Measurements from ENCODE around the gene BTAF1.

The BTAF1 gene

GRCh38 chr10:91910467-91910866, 13.1 kb upstream of the BTAF1 start:
- no peak overlapping the region for H3K4me2 ChIP-seq (ENCODE audit: low read length)
- DNase-seq: no peak
- H3K4me3 ChIP-seq (ENCODE audit: low read length): no peak overlapping the region
- no peak overlapping the region for H3K23ac ChIP-seq (ENCODE audit: low read length)
- H3K18ac ChIP-seq (ENCODE audit: low read length): no peak overlapping the region
- no peak overlapping the region for H2BK120ac ChIP-seq (ENCODE audit: low read depth, low read length)
- H4K8ac ChIP-seq (ENCODE audit: low read depth, low read length): no peak overlapping the region
- no peak overlapping the region for H3K9ac ChIP-seq (ENCODE audit: low read length)
- peaks cover 4% of the 10 kb centered on the region for H3K79me1 ChIP-seq (ENCODE audit: low read length)
- no CpG with 5 or more reads among the region's 4 CpGs for WGBS (ENCODE audit: extremely low coverage, insufficient coverage, low lambda C conversion rate)
- H3K56ac ChIP-seq (ENCODE audit: low read length): no peak overlapping the region
- no peak overlapping the region for H4K5ac ChIP-seq (ENCODE audit: low read length)
- no peak overlapping the region for H2BK15ac ChIP-seq (replicated peaks; ENCODE audit: low read depth)
- no peak overlapping the region for H3K4ac ChIP-seq (ENCODE audit: low read depth, low read length)
- peaks cover 2% of the 10 kb centered on the region for H3K4me1 ChIP-seq (ENCODE audit: control insufficient read depth, low read depth, low read length)
- H2BK5ac ChIP-seq (ENCODE audit: low read length): no peak overlapping the region
- H3K36me3 ChIP-seq (ENCODE audit: control insufficient read depth, insufficient read depth, low read length): no peaks in the 10 kb centered on the region
- H3K79me2 ChIP-seq (ENCODE audit: control insufficient read depth, insufficient read depth, low read length): peaks cover 6% of the 10 kb centered on the region
- no peak overlapping the region for H3K27ac ChIP-seq (ENCODE audit: low read depth, low read length)
- no peaks in the 10 kb centered on the region for H3K27me3 ChIP-seq (ENCODE audit: insufficient read depth, low read length, poor library complexity)
- no peak overlapping the region for H2AK5ac ChIP-seq (ENCODE audit: low read length)

GRCh38 chr10:91919651-91920050, 3.9 kb upstream of the BTAF1 start:
- H4K8ac ChIP-seq (ENCODE audit: low read depth, low read length): no peak overlapping the region
- H3K4me3 ChIP-seq (ENCODE audit: low read length): no peak overlapping the region
- H2BK120ac ChIP-seq (ENCODE audit: low read depth, low read length): no peak overlapping the region
- DNase-seq: no peak
- no peak overlapping the region for H3K4ac ChIP-seq (ENCODE audit: low read depth, low read length)
- no peak overlapping the region for H3K9ac ChIP-seq (ENCODE audit: low read length)
- no peak overlapping the region for H3K4me2 ChIP-seq (ENCODE audit: low read length)
- no peaks in the 10 kb centered on the region for H3K4me1 ChIP-seq (ENCODE audit: control insufficient read depth, low read depth, low read length)
- no peak overlapping the region for H3K18ac ChIP-seq (ENCODE audit: low read length)
- H3K56ac ChIP-seq (ENCODE audit: low read length): no peak overlapping the region
- no peak overlapping the region for H2BK15ac ChIP-seq (replicated peaks; ENCODE audit: low read depth)
- H4K5ac ChIP-seq (ENCODE audit: low read length): no peak overlapping the region
- H3K27me3 ChIP-seq (ENCODE audit: insufficient read depth, low read length, poor library complexity): no peaks in the 10 kb centered on the region
- H3K79me2 ChIP-seq (ENCODE audit: control insufficient read depth, insufficient read depth, low read length): peaks cover 8% of the 10 kb centered on the region
- no peaks in the 10 kb centered on the region for H3K79me1 ChIP-seq (ENCODE audit: low read length)
- H3K27ac ChIP-seq (ENCODE audit: low read depth, low read length): no peak overlapping the region
- H3K36me3 ChIP-seq (ENCODE audit: control insufficient read depth, insufficient read depth, low read length): no peaks in the 10 kb centered on the region
- no peak overlapping the region for H2BK5ac ChIP-seq (ENCODE audit: low read length)
- no peak overlapping the region for H2AK5ac ChIP-seq (ENCODE audit: low read length)
- WGBS (ENCODE audit: extremely low coverage, insufficient coverage, low lambda C conversion rate): no CpG with 5 or more reads among the region's 1 CpG
- no peak overlapping the region for H3K23ac ChIP-seq (ENCODE audit: low read length)

DNA sequence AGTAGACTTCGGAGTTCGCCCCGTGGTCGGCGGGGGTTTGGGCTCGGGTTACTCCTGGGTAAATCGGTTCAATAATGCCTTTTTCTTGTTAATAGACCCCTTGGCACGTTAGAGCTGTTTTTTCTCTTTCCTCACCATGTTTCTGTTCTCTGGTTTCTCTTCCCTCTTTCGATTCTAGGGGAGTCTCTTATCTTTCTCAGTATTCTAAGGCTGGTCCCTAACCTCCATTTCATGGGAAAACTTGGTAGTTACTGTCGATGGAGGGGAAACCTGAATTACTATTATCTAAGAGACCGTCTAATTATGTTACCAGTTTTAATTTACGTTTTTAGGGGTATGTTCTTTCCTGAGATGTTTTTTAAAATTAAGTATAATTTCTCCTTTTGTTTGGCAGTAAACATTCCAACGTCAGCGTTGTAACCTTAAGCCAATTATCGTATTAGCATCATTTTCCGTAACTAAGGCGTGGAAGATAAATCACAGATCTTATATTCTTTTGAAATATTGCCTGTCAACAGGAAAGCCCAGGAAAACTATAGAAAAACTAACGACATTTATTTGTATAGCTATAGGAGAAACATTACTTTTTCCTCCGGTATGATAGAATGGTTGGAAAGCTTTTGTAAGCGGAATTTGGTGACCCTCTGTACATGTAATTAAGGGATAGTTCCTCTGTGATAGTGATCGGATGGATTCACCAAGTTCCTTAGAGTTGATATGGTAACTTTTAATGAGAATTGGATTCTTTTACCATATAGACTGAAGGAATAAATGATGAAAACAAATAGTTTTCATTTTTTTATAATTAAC, 847 bp downstream of the BTAF1 start:
- Histone ChIP-seq H4K5ac (ENCODE audit: low read length) (no peak overlapping the region), H3K4me1 (ENCODE audit: control insufficient read depth, low read depth, low read length) (no peaks in the 10 kb centered on the region), H3K4me2 (ENCODE audit: low read length) (peak overlapping the region; percentile 41), H2BK5ac (ENCODE audit: low read length) (no peak overlapping the region), H4K8ac (ENCODE audit: low read depth, low read length) (no peak overlapping the region), H3K27ac (ENCODE audit: low read depth, low read length) (peak overlapping the region; percentile 25), H3K9ac (ENCODE audit: low read length) (peak overlapping the region; percentile 96), H3K27me3 (ENCODE audit: insufficient read depth, low read length, poor library complexity) (no peaks in the 10 kb centered on the region), H3K18ac (ENCODE audit: low read length) (no peak overlapping the region), H3K79me1 (ENCODE audit: low read length) (peaks cover 6% of the 10 kb centered on the region), H2BK120ac (ENCODE audit: low read depth, low read length) (no peak overlapping the region), H3K36me3 (ENCODE audit: control insufficient read depth, insufficient read depth, low read length) (no peaks in the 10 kb centered on the region), H3K56ac (ENCODE audit: low read length) (peak overlapping the region; percentile 98), H3K23ac (ENCODE audit: low read length) (no peak overlapping the region), H3K4me3 (ENCODE audit: low read length) (peak overlapping the region; percentile 99), H3K79me2 (ENCODE audit: control insufficient read depth, insufficient read depth, low read length) (peaks cover 36% of the 10 kb centered on the region), H2AK5ac (ENCODE audit: low read length) (no peak overlapping the region), H3K4ac (ENCODE audit: low read depth, low read length) (no peak overlapping the region), H2BK15ac (replicated peaks; ENCODE audit: low read depth) (no peak overlapping the region)
- no peak for DNase-seq
- no CpG with 5 or more reads among the region's 21 CpGs for WGBS (ENCODE audit: extremely low coverage, insufficient coverage, low lambda C conversion rate)

DNA sequence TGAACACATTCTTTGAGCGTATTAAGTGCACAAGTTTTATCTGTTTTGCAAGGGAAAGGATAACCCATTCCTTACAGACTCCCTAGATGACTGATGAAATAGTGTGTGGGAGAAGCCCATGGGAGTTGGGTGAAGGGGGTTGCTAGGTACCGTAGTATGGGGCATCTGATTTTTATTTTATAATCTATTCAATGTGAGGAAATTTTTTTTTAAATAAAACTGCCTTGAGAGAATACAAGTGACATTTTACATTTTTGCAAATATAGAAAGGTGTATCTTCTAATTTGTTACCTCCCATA, 1.4 kb downstream of the BTAF1 start:
- Histone ChIP-seq H3K9ac (ENCODE audit: low read length) (no peak overlapping the region), H4K8ac (ENCODE audit: low read depth, low read length) (no peak overlapping the region), H3K56ac (ENCODE audit: low read length) (no peak overlapping the region), H3K4me1 (ENCODE audit: control insufficient read depth, low read depth, low read length) (no peaks in the 10 kb centered on the region), H4K5ac (ENCODE audit: low read length) (no peak overlapping the region), H3K23ac (ENCODE audit: low read length) (no peak overlapping the region), H3K4me2 (ENCODE audit: low read length) (no peak overlapping the region), H3K4ac (ENCODE audit: low read depth, low read length) (no peak overlapping the region), H2BK5ac (ENCODE audit: low read length) (no peak overlapping the region), H2AK5ac (ENCODE audit: low read length) (no peak overlapping the region), H3K27ac (ENCODE audit: low read depth, low read length) (no peak overlapping the region), H3K27me3 (ENCODE audit: insufficient read depth, low read length, poor library complexity) (no peaks in the 10 kb centered on the region), H3K18ac (ENCODE audit: low read length) (no peak overlapping the region), H3K36me3 (ENCODE audit: control insufficient read depth, insufficient read depth, low read length) (no peaks in the 10 kb centered on the region), H2BK120ac (ENCODE audit: low read depth, low read length) (no peak overlapping the region), H3K79me2 (ENCODE audit: control insufficient read depth, insufficient read depth, low read length) (peaks cover 37% of the 10 kb centered on the region), H3K4me3 (ENCODE audit: low read length) (no peak overlapping the region), H3K79me1 (ENCODE audit: low read length) (peaks cover 6% of the 10 kb centered on the region), H2BK15ac (replicated peaks; ENCODE audit: low read depth) (no peak overlapping the region)
- DNase-seq: no peak
- no CpG with 5 or more reads among the region's 2 CpGs for WGBS (ENCODE audit: extremely low coverage, insufficient coverage, low lambda C conversion rate)

- no peak overlapping the region for H2BK15ac ChIP-seq (replicated peaks; ENCODE audit: low read depth)
- H3K23ac ChIP-seq (ENCODE audit: low read length): no peak overlapping the region
- peaks cover 43% of the 10 kb centered on the region for H3K79me2 ChIP-seq (ENCODE audit: control insufficient read depth, insufficient read depth, low read length)
- no peaks in the 10 kb centered on the region for H3K4me1 ChIP-seq (ENCODE audit: control insufficient read depth, low read depth, low read length)
- H2BK5ac ChIP-seq (ENCODE audit: low read length): no peak overlapping the region
- H3K9ac ChIP-seq (ENCODE audit: low read length): no peak overlapping the region
- no peak overlapping the region for H2BK120ac ChIP-seq (ENCODE audit: low read depth, low read length)
- H3K27me3 ChIP-seq (ENCODE audit: insufficient read depth, low read length, poor library complexity): no peaks in the 10 kb centered on the region
- H2AK5ac ChIP-seq (ENCODE audit: low read length): no peak overlapping the region
- peaks cover 2% of the 10 kb centered on the region for H3K36me3 ChIP-seq (ENCODE audit: control insufficient read depth, insufficient read depth, low read length)
- H3K27ac ChIP-seq (ENCODE audit: low read depth, low read length): no peak overlapping the region
- no peak overlapping the region for H3K4ac ChIP-seq (ENCODE audit: low read depth, low read length)
- peaks cover 22% of the 10 kb centered on the region for H3K79me1 ChIP-seq (ENCODE audit: low read length)
- no peak overlapping the region for H3K4me3 ChIP-seq (ENCODE audit: low read length)
- no CpG with 5 or more reads among the region's 3 CpGs for WGBS (ENCODE audit: extremely low coverage, insufficient coverage, low lambda C conversion rate)
- no peak overlapping the region for H4K8ac ChIP-seq (ENCODE audit: low read depth, low read length)
- H3K18ac ChIP-seq (ENCODE audit: low read length): no peak overlapping the region
- H3K56ac ChIP-seq (ENCODE audit: low read length): no peak overlapping the region
- no peak overlapping the region for H4K5ac ChIP-seq (ENCODE audit: low read length)
- no peak for DNase-seq
- no peak overlapping the region for H3K4me2 ChIP-seq (ENCODE audit: low read length)
Observed at GRCh38 chr10:91930939-91931338, 7.4 kb downstream of the BTAF1 start.

Measured in mesendoderm (in vitro differentiated cells).